Upper lobe of left lung (tissue), 4 donors: ENCODE measurements around the gene RETSAT.

ENCODE experiments used
- CTCF ChIP-seq, 6 experiments: fragments of 450-650 bp in 4 of 6; fragments of 200-600 bp in 2 of 6; sonication (generic) in 2 of 6; IDR thresholded peaks; one replicate each; pipeline ENCODE4 v1.5.1; 2016 to 2019; ENCODE audit warnings: antibody characterized with exemption in 6 of 6
- EP300 ChIP-seq, 4 donors: sonication (generic); formaldehyde crosslinking; IDR thresholded peaks; one replicate each; pipeline ENCODE4 v1.5.1; 2017; ENCODE audit warnings: antibody characterized with exemption in 4 of 4, control low read depth in 2 of 4
- POLR2A ChIP-seq, 4 donors: fragments of 450-650 bp; IDR thresholded peaks; one replicate each; pipeline ENCODE4 v1.5.1; 2016 to 2017; ENCODE audit warnings: antibody characterized with exemption in 4 of 4, mild to moderate bottlenecking in 2 of 4

DNA sequence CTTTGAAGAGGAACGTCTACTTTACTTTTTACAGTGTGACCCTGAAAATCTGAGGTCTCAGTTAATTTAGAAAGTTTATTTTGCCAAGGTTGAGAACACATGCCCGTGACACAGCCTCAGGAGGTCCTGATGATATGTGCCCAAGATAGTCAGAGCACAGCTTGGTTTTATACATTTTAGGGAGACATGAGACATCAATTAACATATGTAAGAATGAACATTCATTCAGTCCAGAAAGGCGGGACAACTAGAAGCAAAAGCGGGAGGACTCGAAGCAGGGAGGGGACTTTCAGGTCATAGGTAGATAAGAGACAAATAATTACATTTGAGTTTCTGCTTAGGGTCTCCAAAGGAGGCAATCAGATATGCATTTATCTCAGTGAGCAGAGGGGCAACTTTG, 23.9 kb upstream of the RETSAT start:
- TF ChIP-seq POLR2A (IDR thresholded peaks at IDR 0.05) (no peak), CTCF (IDR thresholded peaks at IDR 0.05) (no peak), EP300 (IDR thresholded peaks at IDR 0.05) (no peak)
